Endodermal cell (in vitro differentiated cells): ENCODE results near the gene CDH4. TPM values are rescaled to one million over a fixed set of nuclear protein-coding genes. Genes with fewer than 3 reads are reported as not detected.

ENCODE experiments used
- DNase-seq: peaks from one replicate; pipeline ENCODE4 v3.0.0-alpha.2; 2017
- H3K27ac ChIP-seq: 2 replicates; pipeline ENCODE4 v1.5.1; 2013; ENCODE audit warnings: mild to moderate bottlenecking, low read depth, low read length, moderate library complexity
- H3K27me3 ChIP-seq: 2 replicates; pipeline ENCODE4 v1.6.1; 2013; ENCODE audit warnings: mild to moderate bottlenecking, low read length, moderate library complexity; ENCODE audit not compliant: insufficient read depth, control insufficient read depth, poor library complexity, severe bottlenecking
- H3K36me3 ChIP-seq: 2 replicates; pipeline ENCODE4 v1.7.0; 2013; ENCODE audit warnings: mild to moderate bottlenecking, low read length, moderate library complexity; ENCODE audit not compliant: control insufficient read depth, insufficient read depth
- H3K4me1 ChIP-seq: one replicate; pipeline ENCODE4 v1.7.0; 2013; ENCODE audit warnings: low read length; ENCODE audit not compliant: control insufficient read depth, insufficient read depth
- H3K4me3 ChIP-seq: 2 replicates; pipeline ENCODE4 v1.5.1; 2013; ENCODE audit warnings: mild to moderate bottlenecking, low read length, moderate library complexity
- H3K9ac ChIP-seq: 2 replicates; pipeline ENCODE4 v1.6.1; 2013; ENCODE audit warnings: mild to moderate bottlenecking, low read length, moderate library complexity; ENCODE audit not compliant: poor library complexity, severe bottlenecking; ENCODE audit errors: extremely low read depth
- H3K9me3 ChIP-seq: 2 replicates; pipeline ENCODE4 v1.6.1; 2013; ENCODE audit warnings: mild to moderate bottlenecking, low read length, moderate library complexity; ENCODE audit not compliant: control insufficient read depth
- H3K27ac Mint-ChIP-seq: 2 replicates; pipeline ENCODE4 v1.8.0; 2020; ENCODE audit warnings: mixed read lengths
- H3K27me3 Mint-ChIP-seq: 2 replicates; pipeline ENCODE4 v1.8.0; 2021; ENCODE audit warnings: mild to moderate bottlenecking, mixed read lengths; ENCODE audit not compliant: insufficient read depth
- H3K36me3 Mint-ChIP-seq: 2 replicates; pipeline ENCODE4 v1.8.0; 2020; ENCODE audit warnings: low read depth, mixed read lengths
- H3K4me1 Mint-ChIP-seq: 2 replicates; pipeline ENCODE4 v1.8.0; 2020; ENCODE audit warnings: mixed read lengths
- H3K4me3 Mint-ChIP-seq: 2 replicates; pipeline ENCODE4 v1.8.0; 2020; ENCODE audit warnings: mild to moderate bottlenecking, moderate library complexity, mixed read lengths
- H3K9me3 Mint-ChIP-seq: 2 replicates; pipeline ENCODE4 v1.8.0; 2020; ENCODE audit warnings: mild to moderate bottlenecking, mixed read lengths
- WGBS, 2 experiments: methylation state at CpG; one replicate each; pipeline versions ENCODE4 v1.1.5 to v1.1.7; 2013; ENCODE audit warnings: missing lambda C conversion rate in 2 of 2, mixed read lengths in 1 of 2; ENCODE audit not compliant: insufficient coverage in 1 of 2, insufficient read length in 1 of 2; 5-methylcytosine and 5-hydroxymethylcytosine counted together
- total RNA-seq, 2 donors: library from RNA; stranded (reverse); fragmentation: NEBNext Ultra II Directional in 1 of 2; extraction: Animal tissue kit (Norgen Biotek cat#: 25700) in 1 of 2; gene quantifications; 2 replicates in 1 of 2; 3 replicates in 1 of 2; pipeline ENCODE4 v1.2.1, GENCODE V29; 2021
- TF ChIP-seq, protein P1 (sequence below): fragments of 200-600 bp; sonication (generic); conservative IDR thresholded peaks from 2 replicates; pipeline ENCODE4 v1.5.0; 2021; ENCODE audit warnings: antibody characterized with exemption, mild to moderate bottlenecking

The CDH4 gene
- total RNA-seq, 2 donors from 2014 or later = 1.8 to 5.8 TPM

DNA sequence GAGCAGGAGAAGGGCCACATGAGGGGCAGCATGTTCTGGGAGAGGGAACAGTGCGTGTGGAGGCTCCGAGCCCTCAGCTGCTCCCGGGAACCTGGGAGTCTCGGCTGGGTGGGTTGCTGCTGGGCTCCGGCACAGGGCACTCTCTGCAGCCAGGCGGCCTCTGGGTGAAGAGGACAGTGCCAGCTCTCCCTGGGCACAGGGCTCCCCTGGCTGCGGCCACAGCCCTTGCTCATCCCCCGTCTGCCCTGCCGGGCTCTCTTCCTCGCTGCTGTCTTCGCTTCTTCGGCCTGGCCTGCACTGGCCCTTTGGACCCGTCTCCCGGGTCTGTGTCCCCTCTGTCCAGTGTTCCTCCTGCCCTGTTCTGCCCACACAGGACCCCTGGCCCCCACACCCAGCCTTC lies 48.2 kb downstream of the CDH4 start:
- peaks cover 14% of the 10 kb centered on the region for H3K27me3 Mint-ChIP-seq
- no peaks in the 10 kb centered on the region for H3K36me3 ChIP-seq
- 86 to 91% methylated on average over 11 to 14 of the region's 14 CpGs for WGBS, 2 experiments
- no peak overlapping the region for H3K4me3 Mint-ChIP-seq
- no peak overlapping the region for H3K9ac ChIP-seq
- H3K9me3 ChIP-seq = no peaks in the 10 kb centered on the region
- H3K36me3 Mint-ChIP-seq = no peaks in the 10 kb centered on the region
- H3K4me3 ChIP-seq = no peak overlapping the region
- TF ChIP-seq, protein P1, sequence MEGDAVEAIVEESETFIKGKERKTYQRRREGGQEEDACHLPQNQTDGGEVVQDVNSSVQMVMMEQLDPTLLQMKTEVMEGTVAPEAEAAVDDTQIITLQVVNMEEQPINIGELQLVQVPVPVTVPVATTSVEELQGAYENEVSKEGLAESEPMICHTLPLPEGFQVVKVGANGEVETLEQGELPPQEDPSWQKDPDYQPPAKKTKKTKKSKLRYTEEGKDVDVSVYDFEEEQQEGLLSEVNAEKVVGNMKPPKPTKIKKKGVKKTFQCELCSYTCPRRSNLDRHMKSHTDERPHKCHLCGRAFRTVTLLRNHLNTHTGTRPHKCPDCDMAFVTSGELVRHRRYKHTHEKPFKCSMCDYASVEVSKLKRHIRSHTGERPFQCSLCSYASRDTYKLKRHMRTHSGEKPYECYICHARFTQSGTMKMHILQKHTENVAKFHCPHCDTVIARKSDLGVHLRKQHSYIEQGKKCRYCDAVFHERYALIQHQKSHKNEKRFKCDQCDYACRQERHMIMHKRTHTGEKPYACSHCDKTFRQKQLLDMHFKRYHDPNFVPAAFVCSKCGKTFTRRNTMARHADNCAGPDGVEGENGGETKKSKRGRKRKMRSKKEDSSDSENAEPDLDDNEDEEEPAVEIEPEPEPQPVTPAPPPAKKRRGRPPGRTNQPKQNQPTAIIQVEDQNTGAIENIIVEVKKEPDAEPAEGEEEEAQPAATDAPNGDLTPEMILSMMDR = no peak
- H3K4me1 ChIP-seq = no peaks in the 10 kb centered on the region
- no peaks in the 10 kb centered on the region for H3K4me1 Mint-ChIP-seq
- H3K27ac Mint-ChIP-seq = no peak overlapping the region
- H3K27ac ChIP-seq = no peak overlapping the region
- H3K9me3 Mint-ChIP-seq = no peaks in the 10 kb centered on the region
- no peaks in the 10 kb centered on the region for H3K27me3 ChIP-seq
- no peak for DNase-seq

DNA sequence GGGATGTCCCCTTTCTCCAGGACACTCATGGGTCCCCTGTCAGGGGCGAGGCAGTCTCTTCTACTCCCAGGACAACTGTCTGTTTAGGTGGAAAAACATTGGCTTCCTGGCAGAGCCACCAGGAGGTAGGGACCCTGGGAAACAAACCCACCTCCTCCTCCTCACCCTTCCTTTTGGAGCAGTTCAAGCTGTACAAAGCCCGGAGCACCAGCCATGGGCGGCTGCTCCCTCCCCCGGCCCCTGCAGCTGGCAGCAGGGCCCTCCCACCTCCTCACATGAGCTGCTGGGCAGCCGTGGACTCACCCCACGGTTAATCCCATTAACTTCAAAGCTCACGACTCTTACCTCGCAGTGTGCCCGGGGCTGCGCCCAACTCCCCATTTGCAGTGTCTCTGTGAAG lies 48.6 kb downstream of the CDH4 start:
- Histone ChIP-seq H3K9ac (no peak overlapping the region), H3K4me1 (no peaks in the 10 kb centered on the region), H3K36me3 (no peaks in the 10 kb centered on the region), H3K27me3 (no peaks in the 10 kb centered on the region), H3K4me3 (no peak overlapping the region), H3K9me3 (no peaks in the 10 kb centered on the region), H3K27ac (no peak overlapping the region)
- no peak for DNase-seq
- no peaks in the 10 kb centered on the region for H3K4me1 Mint-ChIP-seq
- H3K27ac Mint-ChIP-seq = no peak overlapping the region
- WGBS, 2 experiments = 74 to 80% methylated on average over 9 to 10 of the region's 10 CpGs
- H3K27me3 Mint-ChIP-seq = peaks cover 14% of the 10 kb centered on the region
- H3K9me3 Mint-ChIP-seq = no peaks in the 10 kb centered on the region
- no peak overlapping the region for H3K4me3 Mint-ChIP-seq
- TF ChIP-seq, protein P1 = no peak
- H3K36me3 Mint-ChIP-seq = no peaks in the 10 kb centered on the region

DNA sequence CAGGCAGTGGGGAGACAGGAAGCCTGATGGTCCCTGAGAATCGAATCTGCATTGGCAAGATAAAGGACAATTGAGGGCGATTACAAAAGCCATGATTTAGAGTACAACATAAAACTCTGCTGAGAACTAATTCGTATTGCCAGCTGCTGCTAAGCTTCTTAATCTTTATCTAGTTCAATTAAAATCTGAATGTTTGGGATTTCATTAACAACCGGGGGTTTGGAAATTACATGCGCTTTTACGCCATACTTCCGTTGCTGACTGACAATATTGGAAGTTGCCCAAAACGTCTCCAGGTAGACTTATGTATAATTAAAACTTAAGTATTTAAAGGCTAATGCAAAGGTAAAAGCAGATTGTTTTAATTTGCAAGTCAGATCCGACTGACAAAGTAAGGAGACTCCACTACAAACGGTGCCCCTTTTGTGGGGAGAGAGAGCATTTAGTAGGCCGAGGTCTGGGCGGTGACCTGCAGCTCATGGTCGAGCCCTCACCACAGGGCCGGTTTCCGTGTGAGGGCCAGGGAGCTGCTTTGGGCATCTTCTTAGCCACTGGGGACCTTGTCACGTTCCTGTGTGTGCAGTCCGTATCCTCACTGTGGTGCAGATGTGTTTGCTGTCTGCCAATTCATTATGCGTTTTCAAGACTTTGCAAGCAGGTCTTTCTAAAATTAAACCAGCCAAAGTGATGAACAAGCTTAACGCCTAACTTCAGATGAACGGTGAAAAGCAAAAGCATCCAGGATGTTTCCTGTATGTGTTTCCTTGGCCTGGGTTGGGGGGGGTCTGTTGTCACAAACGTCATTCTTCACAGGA lies 49.9 kb downstream of the CDH4 start:
- H3K27ac Mint-ChIP-seq = no peak overlapping the region
- TF ChIP-seq, protein P1 = no peak
- 88 to 91% methylated on average over 19 to 21 of the region's 21 CpGs for WGBS, 2 experiments
- no peak for DNase-seq
- H3K4me3 Mint-ChIP-seq = no peak overlapping the region
- H3K27me3 Mint-ChIP-seq = peaks cover 15% of the 10 kb centered on the region
- Histone ChIP-seq H3K36me3 (no peaks in the 10 kb centered on the region), H3K4me3 (no peak overlapping the region), H3K27me3 (no peaks in the 10 kb centered on the region), H3K27ac (no peak overlapping the region), H3K9me3 (no peaks in the 10 kb centered on the region), H3K9ac (no peak overlapping the region), H3K4me1 (no peaks in the 10 kb centered on the region)
- peaks cover 4% of the 10 kb centered on the region for H3K4me1 Mint-ChIP-seq
- H3K36me3 Mint-ChIP-seq = no peaks in the 10 kb centered on the region
- no peaks in the 10 kb centered on the region for H3K9me3 Mint-ChIP-seq
